Right ventricle myocardium superior (tissue), 1 donor: ENCODE results near the gene PNMA6E. TPM values are rescaled to one million over a fixed set of nuclear protein-coding genes. Genes with fewer than 3 reads are reported as not detected.
"Not testable (repeated sequence)": the region's sequence is repeated elsewhere in the genome, so short reads cannot be mapped to it uniquely, and the experiment has no call there.

Source experiments
- ATAC-seq: fragments of 200-7000 bp; cut with Tn5 transposase; one replicate; pipeline ENCODE4 v1.9.1; 2020; ENCODE audit warnings: mild to moderate bottlenecking; ENCODE audit not compliant: poor library complexity
- DNase-seq: peaks from one replicate; pipeline ENCODE4 v3.0.0-alpha.2; 2020
- intact Hi-C: fragments of 100-400 bp; cut with DNase I; formaldehyde crosslinking; loops from one replicate; pipeline ENCODE4 v1.11.2; 2022
- total RNA-seq: library from RNA; stranded (reverse); fragmentation: NEBNext Ultra II Directional; extraction: Animal tissue kit (Norgen Biotek cat#: 25700); gene quantifications from one replicate; pipeline ENCODE4 v1.2.1, GENCODE V29; 2021
- donor health status: DM: no; HTN: yes; CAD: no; lungs with severe emphysema.

Gene PNMA6E
- total RNA-seq, 1 donor from 2014 or later = not detected

DNA sequence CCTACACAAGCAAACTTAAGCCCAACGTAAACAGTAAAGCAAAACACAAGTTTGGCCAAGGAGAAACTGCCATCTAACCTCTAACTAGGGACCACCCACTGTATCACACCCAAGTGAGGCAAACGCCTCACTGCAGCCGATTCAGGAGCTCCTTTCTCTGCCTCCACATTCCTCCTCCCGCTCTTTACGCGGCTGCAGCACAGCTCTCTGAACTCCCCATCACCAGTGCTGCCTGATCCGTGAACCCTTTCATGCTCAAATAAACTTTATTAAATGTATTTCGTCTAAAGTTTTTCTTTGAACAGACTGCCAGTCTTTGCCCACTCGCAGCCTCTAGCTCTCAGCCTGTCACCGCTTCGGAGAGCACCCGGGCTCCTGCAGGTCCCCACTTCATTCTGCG lies 6.5 kb downstream of the PNMA6E start:
- intact Hi-C loops = no loop called here
- no peak for DNase-seq

DNA sequence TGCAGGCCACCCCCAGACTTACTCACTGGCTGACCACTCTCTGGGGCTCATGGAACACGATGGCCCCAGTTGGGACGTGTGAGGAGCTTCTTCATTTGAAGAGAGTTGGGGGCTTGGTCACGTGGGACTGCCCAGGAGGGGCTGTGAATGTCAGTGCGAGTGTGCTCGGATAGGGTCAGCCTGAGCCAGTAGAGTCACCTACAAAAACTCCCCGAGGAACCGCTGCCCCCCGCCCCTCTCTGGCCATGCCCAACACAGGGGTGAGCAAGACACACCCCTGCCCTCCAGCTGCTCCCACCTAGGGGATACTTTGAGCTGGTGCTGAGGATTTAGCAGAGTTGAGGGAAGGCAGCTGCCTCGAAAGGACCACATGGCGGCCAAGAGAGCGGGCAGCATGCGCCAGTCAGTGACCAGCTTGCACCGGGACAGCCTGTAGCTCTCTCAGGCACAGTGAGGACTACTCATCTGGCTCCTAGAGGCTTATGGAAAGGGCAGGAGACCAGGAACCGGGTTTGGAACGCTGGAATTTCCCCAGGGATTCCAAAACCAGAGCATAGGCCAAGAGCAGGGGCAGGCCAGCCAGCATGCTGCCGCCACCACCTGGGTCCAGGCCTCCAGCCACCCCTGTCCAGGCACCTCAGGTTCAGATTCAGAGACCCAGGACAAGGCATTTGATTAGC lies 8.4 kb downstream of the PNMA6E start:
- DNase-seq (no peak), ATAC-seq (no peak)
- intact Hi-C loops = no loop called here

More for the DNA sequence above, 6.5 kb downstream of the PNMA6E start:
- no peak for ATAC-seq

DNA sequence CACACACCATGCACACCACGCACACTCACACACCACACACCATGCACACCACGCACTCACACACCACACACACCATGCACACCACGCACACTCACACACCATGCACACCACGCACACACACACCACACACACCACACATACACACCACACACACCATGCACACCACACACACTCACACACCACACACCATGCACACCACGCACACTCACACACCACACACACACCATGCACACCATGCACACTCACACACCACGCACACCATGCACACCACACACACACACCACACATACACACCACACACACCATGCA lies 11.7 kb downstream of the PNMA6E start:
- intact Hi-C loops, DNase-seq, ATAC-seq: not testable (repeated sequence)

DNA sequence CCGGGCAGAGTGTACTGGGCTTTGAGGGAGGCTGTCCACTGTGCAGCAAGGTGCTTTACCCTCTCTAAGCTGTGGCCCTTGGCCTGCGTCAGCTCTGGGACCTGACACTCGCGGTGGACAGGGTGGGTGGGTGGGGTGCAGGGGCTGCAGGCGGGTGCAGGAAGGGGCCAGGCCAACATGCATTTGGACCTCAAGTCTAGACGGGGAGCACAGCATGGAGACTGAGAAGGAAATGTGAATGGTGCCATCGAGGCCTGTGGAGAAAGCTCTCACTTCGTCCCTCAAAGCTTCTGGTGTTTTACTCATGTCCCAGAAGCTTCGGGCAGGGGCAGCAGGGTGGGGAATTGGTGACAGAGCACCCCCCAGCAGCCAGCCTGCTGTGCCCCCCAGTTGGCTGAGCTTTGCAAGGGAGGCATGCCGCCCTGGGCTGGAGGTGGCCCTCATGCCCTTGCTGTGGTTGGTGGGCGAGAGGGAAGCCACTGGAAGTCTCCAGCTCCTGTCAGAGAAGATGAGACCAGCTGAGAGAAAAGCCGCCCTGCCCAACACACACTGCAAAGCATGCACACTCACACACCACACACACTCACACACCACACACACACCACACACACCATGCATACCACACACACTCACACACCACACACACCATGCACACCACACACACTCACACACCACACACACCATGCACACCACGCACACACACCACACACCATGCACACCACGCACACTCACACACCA lies 12.3 kb downstream of the PNMA6E start:
- DNase-seq (no peak), ATAC-seq (no peak)
- intact Hi-C loops = no loop called here

DNA sequence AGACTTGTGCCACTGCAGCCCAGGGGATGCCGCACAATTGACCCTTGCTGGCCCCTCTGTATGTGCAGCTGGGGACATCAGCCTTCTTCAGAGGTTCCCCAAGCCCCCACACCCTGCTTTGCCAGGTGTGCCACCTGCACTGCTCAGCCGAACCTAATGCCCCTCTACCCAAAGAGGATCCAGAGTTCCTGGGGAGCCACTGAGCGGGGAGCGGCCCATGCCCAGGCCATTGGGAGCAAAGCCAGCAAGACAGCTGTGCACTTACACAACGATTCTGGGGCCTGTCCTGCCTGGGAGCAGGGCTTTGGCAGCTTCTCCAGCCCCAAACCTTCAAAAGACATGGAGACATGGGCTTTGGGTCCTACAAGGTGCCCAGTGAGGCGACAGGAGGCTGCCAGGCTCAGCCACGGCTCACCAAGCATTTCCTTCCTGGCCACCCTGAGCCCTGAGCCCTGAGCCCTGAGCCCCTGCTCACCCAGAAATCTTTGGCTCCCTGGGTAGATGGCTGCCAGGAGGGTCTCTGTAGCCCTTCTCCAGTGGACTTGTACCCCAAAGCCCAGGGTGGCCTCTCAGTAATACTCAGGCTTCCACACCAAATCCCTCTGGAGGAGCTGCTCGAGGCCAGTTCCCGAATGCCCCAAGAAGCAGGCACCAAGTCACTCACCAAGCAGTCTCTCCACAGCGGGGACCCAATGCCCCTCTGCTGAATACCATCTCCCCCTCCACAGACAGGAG lies 13.0 kb downstream of the PNMA6E start:
- ATAC-seq = no peak
- peak; percentile 41 for DNase-seq
- intact Hi-C loops = no loop called here

DNA sequence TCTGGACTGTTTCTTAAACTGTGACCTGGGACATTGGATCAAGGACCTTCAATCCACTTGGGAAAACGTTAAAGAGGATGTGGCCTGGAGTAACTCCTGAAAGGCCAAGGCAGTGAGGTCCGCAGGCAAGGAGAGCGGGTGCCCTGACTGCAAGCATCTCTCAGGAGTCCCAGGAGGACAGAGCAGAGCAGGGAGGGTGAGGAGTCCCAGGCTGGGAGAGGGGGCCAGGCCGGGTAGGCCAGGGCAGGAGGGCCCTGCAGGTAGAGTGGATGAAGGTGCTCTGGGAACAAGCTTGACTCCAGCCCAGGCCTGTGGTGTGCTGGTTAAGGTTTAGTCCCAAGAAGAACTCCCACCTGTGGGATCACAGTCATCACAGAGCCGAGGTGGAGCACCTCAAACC lies 13.8 kb downstream of the PNMA6E start:
- intact Hi-C loops = no loop called here
- ATAC-seq = no peak
- DNase-seq = no peak

DNA sequence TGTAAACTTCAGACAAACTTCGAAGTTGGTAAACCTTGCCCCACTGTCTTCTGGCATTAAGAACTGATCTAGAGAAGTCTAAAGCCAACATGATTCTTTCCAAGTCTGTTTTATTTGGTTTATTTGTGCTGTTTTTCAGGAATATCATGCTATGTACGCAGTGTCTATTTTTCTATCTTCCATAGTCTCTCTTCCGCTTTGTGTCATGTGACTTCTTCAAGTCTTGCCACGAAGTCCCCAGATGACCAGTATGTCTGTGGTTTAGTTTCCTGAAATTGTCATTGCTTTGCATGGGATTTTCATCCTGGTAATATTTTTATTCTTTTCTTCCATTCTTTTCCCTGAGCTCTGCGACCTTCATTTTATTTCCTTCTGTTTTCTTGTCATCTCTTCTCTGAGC lies 15.1 kb downstream of the PNMA6E start:
- no peak for ATAC-seq
- DNase-seq = no peak
- intact Hi-C loops = no loop called here

DNA sequence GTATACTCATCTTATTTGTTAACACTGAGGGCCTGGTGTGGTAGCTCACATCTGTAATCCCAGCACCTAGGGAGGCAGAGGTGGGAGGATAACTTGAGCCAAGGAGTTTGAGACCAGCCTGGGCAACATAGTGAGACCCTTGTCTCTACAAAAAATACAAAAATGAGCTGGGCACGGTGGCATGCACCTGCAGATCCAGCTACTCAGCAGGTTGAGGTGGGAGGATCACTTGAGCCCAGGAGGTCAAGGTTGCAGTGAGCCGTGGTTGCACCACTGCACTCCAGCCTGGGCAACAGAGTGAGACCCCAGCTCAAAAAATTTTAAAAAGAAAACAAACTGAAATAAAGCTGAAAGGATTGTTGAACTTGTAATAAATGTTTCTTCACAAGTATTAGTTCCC lies 16.2 kb downstream of the PNMA6E start:
- intact Hi-C loops, DNase-seq, ATAC-seq: not testable (repeated sequence)

DNA sequence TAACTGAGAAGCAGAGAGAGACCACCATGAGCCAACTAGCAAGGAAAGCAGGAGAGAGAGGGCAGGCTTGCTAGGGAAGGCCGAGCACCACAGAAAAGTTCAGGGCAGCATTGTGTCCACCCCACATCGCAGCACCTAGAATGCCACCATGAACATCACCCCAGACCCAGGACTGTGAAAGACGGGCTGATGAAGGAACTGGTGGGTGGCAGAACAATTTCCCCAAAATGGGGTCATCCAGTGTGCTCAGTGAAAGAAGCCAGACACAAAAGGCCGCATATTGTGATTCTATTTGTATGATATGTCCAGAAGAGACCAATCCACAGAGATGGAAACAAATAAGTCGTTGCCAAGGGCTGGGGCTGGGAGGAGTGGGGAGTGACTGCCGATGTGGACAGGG lies 16.8 kb downstream of the PNMA6E start:
- no peak for DNase-seq
- ATAC-seq = no peak
- intact Hi-C loops = no loop called here

DNA sequence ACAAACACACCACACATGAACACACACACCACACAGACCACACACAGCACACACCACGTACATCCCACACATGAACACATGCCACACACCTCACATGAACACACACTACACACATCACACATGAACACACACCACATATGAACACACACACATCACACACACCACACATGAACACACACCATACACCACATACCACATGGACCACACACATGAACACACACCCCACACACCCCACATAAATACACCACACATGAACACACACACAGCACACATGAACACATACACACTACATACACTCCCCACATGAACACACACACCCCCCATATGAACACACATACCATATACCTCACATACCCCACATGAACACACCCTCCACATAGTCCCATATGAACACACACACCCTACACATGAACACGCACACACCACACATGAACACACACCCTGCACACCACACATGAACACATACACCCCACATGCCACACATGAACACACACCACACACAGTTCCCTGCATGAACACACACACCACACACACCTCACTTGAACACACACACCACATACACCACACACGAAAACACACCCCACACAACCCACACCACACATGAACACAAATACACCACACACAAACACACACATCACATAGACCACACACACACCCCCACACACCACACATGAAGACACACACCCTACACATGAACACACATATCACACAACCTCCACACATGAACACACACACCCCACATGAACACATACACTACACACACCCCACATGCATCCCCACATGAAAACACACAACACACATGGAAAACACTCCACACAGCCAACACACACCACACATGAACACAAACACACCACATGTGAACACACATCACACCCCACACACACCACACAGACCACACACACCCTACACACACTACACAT lies 18.3 kb downstream of the PNMA6E start:
- DNase-seq (no peak), ATAC-seq (no peak)
- intact Hi-C loops = no loop called here

DNA sequence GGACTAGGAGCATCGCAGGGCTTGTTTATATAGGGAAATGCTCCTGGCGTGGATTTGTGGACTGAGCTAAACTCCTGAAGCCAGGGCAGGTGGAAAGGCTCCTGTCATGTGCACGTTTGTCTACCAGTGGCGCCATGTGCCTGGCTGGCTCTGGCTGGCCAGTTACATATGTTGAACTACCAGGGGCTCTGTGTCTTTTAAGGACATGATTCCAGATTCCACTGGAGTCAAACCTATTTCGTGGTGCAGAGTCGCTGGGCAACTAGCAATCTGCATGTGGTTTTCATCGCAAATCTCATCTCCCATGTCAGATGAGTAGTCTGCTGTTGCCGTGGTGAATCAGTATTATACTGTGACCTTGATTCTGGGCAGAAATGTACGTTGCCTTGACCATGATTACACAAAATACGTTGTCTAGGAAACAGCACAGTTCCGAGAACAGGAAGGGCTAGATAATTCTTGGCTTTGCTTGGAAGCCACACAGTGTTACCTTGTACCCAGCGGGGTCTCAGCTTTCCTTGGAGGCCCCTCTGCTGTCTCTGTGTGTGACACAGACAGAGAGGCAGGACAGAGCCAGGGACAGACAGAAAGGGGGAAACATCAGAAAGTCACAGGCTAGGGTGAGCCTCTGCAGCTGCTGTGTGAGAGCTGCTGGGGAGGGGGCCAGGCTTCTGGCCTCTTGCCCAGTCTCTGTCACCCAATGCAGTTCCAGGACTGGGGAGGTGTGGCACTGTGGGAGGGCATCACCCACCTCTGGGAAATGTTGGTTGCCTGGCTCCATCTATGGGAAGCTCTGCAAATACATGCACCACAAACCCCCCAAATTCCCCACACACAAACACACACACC lies 19.2 kb downstream of the PNMA6E start:
- DNase-seq (no peak), ATAC-seq (no peak)
- intact Hi-C loops = no loop called here

DNA sequence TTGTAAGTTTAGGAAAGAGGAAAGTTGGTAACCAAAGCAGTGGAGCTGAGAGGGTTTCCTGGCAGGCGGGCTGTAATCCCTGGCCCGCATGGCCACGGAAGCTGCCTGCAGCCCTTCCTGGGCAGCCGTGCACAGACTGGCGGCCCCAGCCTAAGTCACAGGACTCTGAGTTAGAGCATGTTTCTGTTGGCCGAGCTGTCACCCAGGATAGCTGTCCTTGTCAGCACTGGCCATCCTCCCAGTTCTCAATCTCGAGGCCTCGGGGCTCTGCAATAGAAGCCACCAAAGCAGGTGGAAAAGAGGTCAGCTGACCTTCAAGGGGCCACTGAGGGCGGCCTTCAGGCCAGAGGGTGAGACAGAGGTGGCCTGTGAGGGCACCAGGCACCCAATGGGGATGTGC lies 20.5 kb downstream of the PNMA6E start:
- ATAC-seq = peak; percentile 76
- no peak for DNase-seq
- intact Hi-C loops = no loop called here

DNA sequence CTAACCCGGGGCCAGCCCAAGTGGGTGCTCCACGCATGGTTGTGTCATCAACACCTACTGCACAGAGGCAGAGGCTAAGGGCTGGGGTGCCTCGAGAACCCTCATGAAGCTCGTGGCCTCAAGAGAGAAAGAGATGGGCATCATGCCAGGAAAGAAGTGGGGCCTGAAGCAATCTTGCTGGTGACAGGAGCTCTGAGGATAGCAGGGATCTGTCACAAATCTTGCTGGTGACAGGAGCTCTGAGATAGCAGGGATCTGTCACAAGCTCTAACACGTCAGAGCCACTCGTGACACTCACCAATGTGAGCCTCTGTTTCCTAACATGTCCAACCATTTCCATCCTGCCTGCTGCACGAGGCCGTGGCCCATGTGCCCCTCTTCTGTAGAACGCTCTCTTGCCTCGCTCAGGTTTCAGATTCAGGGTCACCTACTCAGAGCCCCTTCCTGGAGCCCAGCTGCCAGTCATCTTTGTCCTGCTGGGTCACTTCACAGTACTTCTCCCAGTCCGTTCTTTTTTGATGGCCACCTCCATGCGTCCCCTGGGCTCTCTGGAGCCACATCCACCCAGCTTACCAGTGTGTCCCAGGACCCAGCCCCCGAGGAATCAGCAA lies 21.1 kb downstream of the PNMA6E start:
- intact Hi-C loops = no loop called here
- DNase-seq (no peak), ATAC-seq (peak; percentile 89)

DNA sequence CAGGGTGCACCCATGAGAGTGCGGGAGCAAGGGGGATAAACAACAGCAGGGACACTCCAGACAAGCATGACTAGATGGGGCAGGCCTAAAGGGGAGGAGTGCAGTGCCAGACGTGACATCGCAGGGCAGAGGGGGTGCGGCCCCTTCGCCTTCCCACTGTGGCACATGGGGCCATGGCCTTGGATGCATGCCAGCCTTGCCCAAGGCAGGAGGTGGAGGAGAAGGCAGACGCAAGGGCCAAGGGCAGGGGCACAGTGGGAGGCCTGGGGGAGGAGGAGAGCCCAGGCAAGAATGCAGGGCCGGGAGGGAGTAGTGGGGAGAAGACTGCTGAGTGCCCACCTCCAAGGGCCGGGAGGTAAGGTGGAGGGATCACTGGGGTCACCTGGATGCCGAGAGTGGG lies 21.6 kb downstream of the PNMA6E start:
- intact Hi-C loops = no loop called here
- no peak for ATAC-seq
- no peak for DNase-seq

DNA sequence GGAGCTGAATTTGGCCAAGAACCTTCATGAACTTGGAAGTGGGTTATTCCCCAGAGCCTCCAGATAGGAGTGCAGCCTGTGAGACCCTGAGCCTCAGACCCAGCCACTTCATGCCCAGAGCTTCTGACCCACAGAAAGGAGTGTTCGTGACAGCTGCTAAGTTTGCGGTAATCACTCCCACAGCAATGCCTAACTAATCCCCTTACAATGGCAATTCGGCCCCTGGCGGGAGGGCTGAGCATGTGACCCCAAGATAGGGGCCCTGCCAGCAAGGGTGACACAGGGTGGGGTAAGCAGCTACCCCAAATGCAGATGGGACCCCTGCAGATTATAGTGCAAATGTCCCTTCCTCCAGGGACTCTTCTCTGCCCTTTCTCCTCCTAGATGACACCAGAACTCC lies 22.5 kb downstream of the PNMA6E start:
- DNase-seq = no peak
- intact Hi-C loops = no loop called here
- no peak for ATAC-seq

DNA sequence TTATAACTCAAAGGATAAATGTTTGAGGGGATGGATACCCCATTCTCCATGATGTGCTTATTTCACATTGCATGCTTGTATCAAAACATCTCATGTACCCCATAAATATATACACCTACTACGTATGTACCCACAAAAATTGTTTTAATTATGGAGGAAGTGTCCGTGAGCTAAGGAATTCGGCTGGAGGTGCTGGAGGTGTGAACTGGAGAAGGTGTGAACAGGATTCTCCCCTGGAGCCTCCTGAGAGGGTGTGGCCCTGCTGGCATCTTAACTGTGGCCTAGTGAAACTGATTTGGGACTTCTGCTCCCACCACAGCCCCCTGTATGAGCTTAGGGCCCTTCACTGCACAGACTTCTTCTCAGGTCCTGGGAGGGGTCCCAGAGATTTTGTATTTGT lies 23.4 kb downstream of the PNMA6E start:
- DNase-seq = no peak
- intact Hi-C loops = no loop called here

DNA sequence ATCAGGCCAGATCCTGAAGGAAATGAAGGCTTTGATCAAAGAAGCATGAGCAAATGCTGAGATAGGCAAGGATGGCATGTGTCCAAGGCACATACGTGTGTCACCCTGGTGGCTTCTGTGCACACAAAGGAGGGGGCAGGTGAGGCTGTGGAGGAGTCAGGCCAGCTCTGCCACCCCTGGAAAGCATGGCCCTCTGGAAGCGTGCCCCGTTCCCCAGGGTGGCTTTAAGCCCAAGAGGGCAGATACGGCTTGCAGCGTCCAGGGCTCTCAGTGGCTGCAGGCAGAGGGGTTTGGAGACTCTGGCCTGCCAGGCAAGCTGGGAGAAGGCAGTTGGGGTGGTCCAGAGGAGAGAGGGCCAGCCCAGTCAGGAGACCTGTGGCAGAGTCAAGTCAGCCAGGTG lies 25.6 kb downstream of the PNMA6E start:
- intact Hi-C loops = no loop called here
- ATAC-seq (no peak), DNase-seq (no peak)

More for the DNA sequence above, 23.4 kb downstream of the PNMA6E start:
- ATAC-seq = no peak

DNA sequence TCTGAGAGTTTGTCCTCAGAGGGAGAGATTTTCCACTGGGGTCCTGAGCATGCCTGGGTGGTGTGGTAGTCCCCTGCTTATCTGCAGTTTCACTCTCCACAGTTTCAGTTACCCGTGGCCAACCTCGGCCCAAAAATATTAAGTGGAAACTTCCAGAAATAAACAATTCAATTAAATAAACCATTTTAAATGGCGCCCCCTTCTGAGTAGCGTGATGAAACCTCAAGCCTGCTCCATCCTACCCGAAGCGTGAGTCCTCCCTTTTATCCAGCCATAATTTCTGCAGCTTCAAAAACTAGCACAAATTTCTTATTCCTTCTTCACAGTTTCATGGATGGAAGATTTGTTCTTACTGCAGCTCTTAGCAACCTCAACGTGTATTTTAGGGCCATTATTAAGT lies 26.7 kb downstream of the PNMA6E start:
- DNase-seq (no peak), ATAC-seq (no peak)
- intact Hi-C loops = no loop called here
